Hepatic stellate cell (primary cell): ENCODE data around the gene LTBP2.

ENCODE experiments used
- DNase-seq: peaks from one replicate; pipeline ENCODE4 v3.0.0; 2011; ENCODE audit warnings: low spot score

Gene LTBP2

GRCh38 chr14:74507085-74507484 is 105.0 kb downstream of the LTBP2 start:
- DNase-seq: no peak

DNA sequence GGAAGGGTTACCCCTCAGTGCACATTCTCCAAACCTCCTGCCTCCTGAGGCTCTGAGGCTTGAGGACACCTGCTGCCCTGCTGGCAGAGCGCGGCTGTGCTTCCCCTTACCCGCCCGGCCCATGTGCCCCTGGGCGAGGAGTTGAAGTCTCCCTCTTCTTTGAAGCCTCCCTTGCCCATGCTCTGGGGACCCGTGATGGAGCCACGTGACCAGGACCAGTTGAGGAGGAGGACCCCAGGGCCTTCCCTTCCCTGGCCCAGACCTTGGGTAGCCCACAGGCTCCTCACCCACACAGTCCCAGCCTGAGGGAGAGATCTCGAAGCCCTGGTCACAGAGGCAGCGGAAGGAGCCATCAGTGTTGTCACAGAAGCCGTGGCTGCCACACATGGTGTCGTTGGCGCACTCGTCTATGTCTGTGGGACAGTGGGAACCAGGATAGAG is 105.6 kb downstream of the LTBP2 start:
- DNase-seq: no peak

DNA sequence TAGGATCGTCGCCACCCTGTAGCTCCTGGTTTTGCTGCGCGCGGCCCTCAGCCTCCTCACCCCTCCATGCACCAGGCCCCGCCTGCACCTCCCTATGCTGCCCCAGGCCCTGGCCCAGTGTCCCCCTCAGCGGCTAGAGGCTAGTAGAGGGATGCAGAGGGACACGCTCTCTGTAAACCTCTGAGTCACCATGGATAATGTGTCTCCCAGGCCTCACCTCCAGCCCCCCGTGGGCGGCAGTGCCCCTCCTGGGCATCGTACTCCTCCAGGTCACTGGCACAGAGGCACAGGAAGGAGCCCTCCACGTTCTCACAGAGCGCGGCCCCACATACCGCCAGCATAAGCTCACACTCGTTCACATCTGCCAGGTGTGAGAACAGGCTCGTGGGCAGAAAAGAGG is 106.2 kb downstream of the LTBP2 start:
- no peak for DNase-seq

- DNase-seq: no peak
Observed at GRCh38 chr14:74504874-74505720, 106.9 kb downstream of the LTBP2 start.

DNA sequence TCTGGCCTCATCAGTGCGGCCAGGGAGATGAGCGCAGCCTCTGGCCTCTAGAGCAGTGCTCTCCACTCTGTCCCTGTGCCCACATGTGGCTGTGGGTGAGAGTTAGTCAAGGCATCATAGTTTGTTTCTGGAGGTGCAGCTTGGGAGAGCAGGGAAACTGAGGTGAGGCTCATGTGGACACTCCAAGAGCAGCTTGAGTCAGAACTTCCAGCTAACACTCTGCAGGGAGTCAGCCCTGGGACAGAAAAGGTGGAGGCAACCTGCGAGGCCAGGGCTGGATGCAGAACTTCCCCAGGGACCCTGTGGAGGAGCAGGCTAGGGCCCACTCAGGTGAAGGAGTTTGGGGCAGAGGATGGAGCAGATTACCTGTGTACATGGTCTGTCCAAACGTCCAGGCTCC is 107.6 kb downstream of the LTBP2 start:
- no peak for DNase-seq

DNA sequence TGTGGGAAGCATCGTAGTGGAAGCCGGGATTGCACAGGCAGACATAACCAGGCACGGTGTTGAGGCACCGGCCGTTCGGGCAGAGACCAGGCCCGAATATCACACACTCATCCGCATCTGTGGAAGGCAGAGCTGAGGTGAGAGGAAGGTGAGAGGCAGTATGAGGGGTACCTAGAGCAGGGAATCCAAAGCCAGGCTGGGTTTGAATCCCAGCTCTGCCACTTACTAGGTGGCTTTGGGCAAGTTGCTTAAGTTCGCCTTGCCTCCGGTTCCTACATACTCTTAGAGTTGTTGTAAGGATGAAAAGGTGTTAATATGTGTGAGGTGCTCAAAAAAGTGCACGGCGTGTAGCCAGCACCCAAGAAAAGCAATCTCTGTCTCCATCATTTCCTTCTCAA is 108.1 kb downstream of the LTBP2 start:
- DNase-seq: no peak

GRCh38 chr14:74503291-74503937 is 108.6 kb downstream of the LTBP2 start:
- no peak for DNase-seq

GRCh38 chr14:74502236-74503019 is 109.6 kb downstream of the LTBP2 start:
- DNase-seq: no peak

GRCh38 chr14:74501691-74502090 is 110.3 kb downstream of the LTBP2 start:
- DNase-seq: no peak

- DNase-seq: peak; percentile 59
Observed at GRCh38 chr14:74501135-74501614, 110.9 kb downstream of the LTBP2 start.

DNA sequence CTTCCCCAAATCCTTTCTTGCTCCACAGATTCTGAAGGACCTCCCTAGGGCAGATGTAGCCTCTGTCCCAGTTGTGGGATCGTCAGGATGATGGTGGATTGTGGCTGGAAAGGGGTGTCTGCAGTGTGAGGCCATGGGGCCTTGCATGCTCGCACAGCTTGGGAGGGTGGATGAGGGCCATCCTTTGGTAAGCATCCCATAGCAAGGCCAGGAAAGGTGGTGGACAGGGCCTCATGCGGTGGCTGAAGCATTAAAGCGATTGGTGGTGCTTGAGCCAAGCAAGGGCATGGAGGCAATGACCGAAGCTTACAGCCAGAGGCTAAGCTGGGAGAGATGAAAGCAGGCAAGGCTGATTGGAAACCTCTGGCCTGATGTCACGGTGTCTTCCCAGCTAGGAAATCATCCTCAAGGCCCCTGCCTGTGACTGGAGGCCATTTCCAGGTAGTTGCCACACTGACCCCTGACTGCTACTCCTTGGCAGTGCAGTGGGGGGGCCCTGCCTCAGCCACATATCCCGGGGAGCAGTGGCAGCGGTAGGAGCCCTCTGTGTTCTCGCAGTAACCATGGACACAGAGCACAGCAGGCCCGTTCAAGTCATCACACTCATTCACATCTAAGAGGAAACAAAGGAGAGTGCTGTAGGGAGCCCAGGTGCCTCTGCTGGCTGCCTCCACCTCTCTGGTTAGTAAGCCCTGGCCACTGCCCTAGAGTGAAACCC is 111.5 kb downstream of the LTBP2 start:
- DNase-seq: no peak

DNA sequence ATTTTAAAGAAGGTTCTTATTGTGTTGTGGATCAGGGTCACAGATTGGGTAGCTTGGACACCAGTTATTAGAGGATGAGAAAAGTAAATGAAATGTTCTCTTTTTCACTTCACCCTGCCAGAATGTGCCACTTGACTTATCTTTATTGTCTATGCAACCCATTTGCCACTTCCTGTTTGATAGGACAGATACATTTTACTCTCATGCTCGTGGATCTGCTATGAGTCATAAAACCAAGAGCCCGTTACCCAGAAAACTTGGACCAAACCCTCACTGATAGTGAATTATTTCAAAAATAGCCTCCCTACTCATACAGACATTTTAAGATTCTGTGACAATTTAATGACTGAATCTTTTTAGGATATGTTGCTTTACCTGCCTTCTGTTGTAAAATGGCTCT is 116.7 kb downstream of the LTBP2 start:
- no peak for DNase-seq

- DNase-seq: peak; percentile 99
Observed at GRCh38 chr14:74493343-74494261, 118.4 kb downstream of the LTBP2 start, which contains the start of gene ISCA2. Gene ISCA2, plus strand, starts transcription at chr14:74493765. Its CDS starts 10 bp downstream, at chr14:74493775.

DNA sequence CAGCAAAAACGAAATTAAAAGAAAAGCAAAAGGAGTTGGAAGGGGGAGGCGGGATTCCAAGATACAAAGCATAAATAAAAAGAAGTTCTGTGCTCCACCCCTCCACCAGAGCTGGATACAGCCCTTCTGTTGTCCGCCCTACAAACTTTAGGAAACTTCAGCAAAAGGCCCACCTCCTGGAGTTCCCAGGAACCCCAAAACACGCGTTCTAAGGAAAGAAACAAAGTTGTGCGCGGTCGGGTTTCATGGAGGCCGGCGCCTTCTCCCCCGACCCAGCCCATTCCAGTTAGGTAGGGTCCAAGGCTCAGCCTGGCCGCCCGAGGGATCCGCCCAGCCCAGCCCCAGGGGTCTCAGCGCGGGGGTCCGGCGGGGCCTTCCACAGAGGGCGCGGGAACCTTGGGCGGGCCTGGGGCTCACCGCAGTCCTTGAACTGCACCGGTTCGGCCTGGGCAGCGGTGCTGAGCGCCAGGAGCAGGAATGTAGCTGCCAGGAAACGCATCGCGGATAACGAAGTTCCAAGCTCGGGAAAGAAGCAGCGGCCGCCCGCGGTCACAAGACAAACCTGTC is 119.2 kb downstream of the LTBP2 start, which contains the start of gene NPC2:
NPC2 (minus strand) TSS at position 530 of the 567 bp plus-strand sequence; CDS start at position 499, 31 bp downstream.
- no peak for DNase-seq

DNA sequence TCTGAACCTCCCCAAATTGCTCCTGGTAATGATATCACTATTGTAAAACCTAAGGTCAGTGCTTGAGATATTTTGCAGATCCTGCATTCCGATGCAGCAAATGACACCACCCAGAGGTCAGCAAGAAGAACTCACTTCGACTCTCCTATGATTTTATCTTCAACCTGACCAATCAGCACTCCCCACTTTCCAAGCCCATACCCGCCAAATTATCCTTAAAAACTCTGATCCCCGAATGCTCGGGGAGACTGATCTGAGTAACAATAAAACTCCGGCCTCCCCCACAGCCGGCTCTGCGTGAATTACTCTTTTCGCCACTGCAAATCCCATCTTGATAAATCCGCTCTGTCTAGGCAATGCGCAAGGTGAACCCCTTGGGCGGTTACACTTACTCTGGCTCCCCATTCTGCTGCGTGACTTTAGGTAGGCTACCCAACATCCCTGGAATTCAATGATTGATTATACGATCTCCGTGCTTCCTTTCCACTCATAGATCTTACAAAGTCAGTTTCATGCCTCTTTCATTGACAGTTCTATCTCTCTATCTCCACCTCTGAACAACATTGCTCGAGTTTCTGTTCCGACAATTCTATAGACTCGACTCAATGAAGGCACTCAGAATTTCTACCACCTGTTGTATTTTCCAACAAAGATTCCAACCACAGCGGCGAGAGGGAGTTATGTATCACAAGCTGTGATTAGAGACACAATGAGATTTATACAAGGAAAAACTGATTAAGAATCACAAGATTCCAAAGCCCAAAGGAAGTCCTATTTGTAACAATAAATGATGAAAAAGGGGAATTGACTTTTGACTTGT is 119.9 kb downstream of the LTBP2 start:
- peak; percentile 53 for DNase-seq

DNA sequence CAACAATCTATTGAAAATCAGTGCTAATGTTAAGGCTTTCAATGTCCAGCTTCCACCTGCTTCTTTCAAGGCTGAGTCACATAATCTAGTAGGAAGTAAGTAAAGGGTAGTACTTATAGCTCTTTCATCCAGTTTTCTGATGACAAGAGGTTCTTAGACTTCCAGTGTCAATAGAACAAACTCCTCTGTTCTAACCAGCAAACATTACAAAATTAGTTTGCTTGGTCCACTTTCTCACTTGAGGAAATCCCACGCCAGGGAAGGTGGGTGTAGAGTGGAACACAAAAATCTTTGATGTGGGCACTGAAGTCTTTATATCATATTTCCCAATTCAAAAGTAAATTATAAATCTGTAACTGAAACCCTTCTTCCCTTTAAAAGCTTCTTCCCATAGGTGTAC is 121.6 kb downstream of the LTBP2 start:
- no peak for DNase-seq

DNA sequence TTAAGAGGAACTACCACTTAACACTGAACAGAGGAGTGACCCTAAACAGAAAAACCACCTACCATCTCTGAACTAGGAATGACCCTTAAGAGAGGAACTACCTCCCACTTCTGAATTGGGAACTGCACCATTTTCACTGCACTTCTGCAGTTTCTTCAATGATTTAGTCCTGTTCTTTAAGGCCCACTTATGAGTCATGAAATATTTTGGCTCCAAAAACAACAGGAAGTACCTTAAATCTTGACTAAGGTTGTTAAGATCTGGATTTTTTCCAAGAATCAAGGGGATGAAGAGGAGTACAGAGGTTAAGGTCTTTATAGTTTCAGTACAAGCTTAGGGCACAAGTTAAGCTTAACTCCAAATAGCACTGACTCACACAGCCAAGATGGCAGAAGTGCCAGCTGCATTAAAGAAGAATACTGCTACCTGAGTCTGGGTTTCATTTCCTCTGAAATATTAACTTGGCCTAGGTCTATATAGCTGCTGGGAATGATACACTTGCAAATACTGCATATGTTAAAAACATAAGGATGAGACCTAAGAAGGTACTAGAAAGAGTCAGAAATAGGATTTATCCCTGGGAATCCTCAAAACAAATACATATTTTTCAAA is 123.1 kb downstream of the LTBP2 start:
- DNase-seq: peak; percentile 30

- no peak for DNase-seq
Observed at GRCh38 chr14:74486164-74486563, 125.9 kb downstream of the LTBP2 start.

- DNase-seq: no peak
Observed at GRCh38 chr14:74483321-74483720, 128.7 kb downstream of the LTBP2 start.
